HepG2 (cell line): ENCODE measurements around the gene B3GALT6. TPM values are rescaled to one million over a fixed set of nuclear protein-coding genes. Genes with fewer than 3 reads are reported as not detected.
A peak's percentile ranks its signal among the peaks of the same experiment; 100 is the strongest.

Experiments
- ARNT2 ChIP-seq: sonication (generic); formaldehyde crosslinking; IDR thresholded peaks from 2 replicates; pipeline ENCODE4 v1.8.0; 2022; ENCODE audit warnings: mild to moderate bottlenecking, low read depth, missing genetic modification reagents, moderate library complexity
- CREM ChIP-seq, 2 experiments: sonication (generic) in 1 of 2; formaldehyde crosslinking in 1 of 2; IDR thresholded peaks; 2 replicates each; pipeline versions ENCODE4 v1.4.0 to v1.6.1; 2016 to 2020; ENCODE audit warnings: antibody characterized with exemption in 1 of 2, mild to moderate bottlenecking in 1 of 2, missing genetic modification reagents in 1 of 2
- HNRNPLL ChIP-seq: fragments of 200-400 bp; formaldehyde crosslinking; IDR thresholded peaks from 2 replicates; pipeline ENCODE4 v1.6.1; 2017; ENCODE audit warnings: mild to moderate bottlenecking, low read depth, low read length; ENCODE audit not compliant: poor library complexity, severe bottlenecking
- MIER3 ChIP-seq: IDR thresholded peaks from 2 replicates; pipeline ENCODE4 v1.6.1; 2016; ENCODE audit warnings: missing compliant biosample characterization, borderline replicate concordance
- NR0B2 ChIP-seq: sonication (generic); formaldehyde crosslinking; IDR thresholded peaks from 2 replicates; pipeline ENCODE4 v1.4.0; 2020; ENCODE audit warnings: mild to moderate bottlenecking, missing genetic modification reagents
- RARA ChIP-seq: IDR thresholded peaks from 2 replicates; pipeline ENCODE4 v1.6.1; 2016; ENCODE audit warnings: missing genetic modification reagents, missing compliant biosample characterization
- REL ChIP-seq: sonication (generic); formaldehyde crosslinking; conservative IDR thresholded peaks from 2 replicates; pipeline ENCODE4 v1.8.0; 2022; ENCODE audit warnings: mild to moderate bottlenecking, missing genetic modification reagents, moderate library complexity
- RFX3 ChIP-seq: IDR thresholded peaks from 2 replicates; pipeline ENCODE4 v1.6.1; 2016; ENCODE audit warnings: missing biosample characterization, missing genetic modification reagents
- SAFB2 ChIP-seq: sonication (generic); formaldehyde crosslinking; IDR thresholded peaks from 2 replicates; pipeline ENCODE4 v1.5.1; 2020; ENCODE audit warnings: missing genetic modification reagents, low read depth, mild to moderate bottlenecking, borderline replicate concordance
- SATB2 ChIP-seq: sonication (generic); formaldehyde crosslinking; IDR thresholded peaks from 2 replicates; pipeline ENCODE4 v1.5.0; 2020; ENCODE audit warnings: missing genetic modification reagents
- SMAD1 ChIP-seq: sonication (generic); formaldehyde crosslinking; IDR thresholded peaks from 2 replicates; pipeline ENCODE4 v1.4.0; 2020; ENCODE audit warnings: missing genetic modification reagents, low read depth, mild to moderate bottlenecking, borderline replicate concordance
- SNAPC2 ChIP-seq: sonication (generic); formaldehyde crosslinking; IDR thresholded peaks from 2 replicates; pipeline ENCODE4 v1.8.1; 2022; ENCODE audit warnings: mild to moderate bottlenecking, missing genetic modification reagents
- ZBTB43 ChIP-seq: sonication (generic); formaldehyde crosslinking; conservative IDR thresholded peaks from 2 replicates; pipeline ENCODE4 v1.4.0; 2020; ENCODE audit warnings: missing genetic modification reagents
- ZFY ChIP-seq: sonication (generic); formaldehyde crosslinking; IDR thresholded peaks from 2 replicates; pipeline ENCODE4 v1.4.0; 2020; ENCODE audit warnings: missing genetic modification reagents
- ZNF234 ChIP-seq: sonication (generic); formaldehyde crosslinking; conservative IDR thresholded peaks from 2 replicates; pipeline ENCODE4 v1.5.1; 2020; ENCODE audit warnings: mild to moderate bottlenecking, missing genetic modification reagents
- ZNF501 ChIP-seq: sonication (generic); formaldehyde crosslinking; IDR thresholded peaks from 2 replicates; pipeline ENCODE4 v1.5.1; 2020; ENCODE audit warnings: mild to moderate bottlenecking, moderate library complexity, missing genetic modification reagents
- polyA plus RNA-seq, 8 experiments: library from polyadenylated mRNA; depleted of rRNA in 3 of 8; stranded (reverse) in 7 of 8; unstranded in 1 of 8; fragments of >200 nt; fragmentation: Illumina TruSeq in 4 of 8; extraction: Trizol in 4 of 8; gene quantifications; 2 replicates each; pipeline versions ENCODE4 v1.2.1 to v1.2.3, GENCODE V29; 2011 to 2016; ENCODE audit warnings: low read depth in 4 of 8, missing spikeins in 1 of 8, mixed read lengths in 1 of 8; ENCODE audit not compliant: insufficient read depth in 1 of 8
- total RNA-seq, 5 experiments: library from RNA; depleted of rRNA; stranded (reverse); fragments of >200 nt; fragmentation: Illumina TruSeq; extraction: Trizol; gene quantifications; 2 replicates each; pipeline ENCODE4 v1.2.3, GENCODE V29; 2016; ENCODE audit warnings: low read depth in 1 of 5
- TF ChIP-seq, protein P1 (sequence below): sonication (generic); formaldehyde crosslinking; IDR thresholded peaks from 2 replicates; pipeline ENCODE4 v1.4.0; 2020; ENCODE audit warnings: missing genetic modification reagents
- TF ChIP-seq, protein P2 (sequence below): sonication (generic); formaldehyde crosslinking; IDR thresholded peaks from 2 replicates; pipeline ENCODE4 v1.4.0; 2020; ENCODE audit warnings: missing genetic modification reagents; ENCODE audit errors: not compliant biosample characterization
- TF ChIP-seq, protein P3 (sequence below): sonication (generic); formaldehyde crosslinking; conservative IDR thresholded peaks from 2 replicates; pipeline ENCODE4 v1.8.0; 2022; ENCODE audit warnings: mild to moderate bottlenecking, moderate library complexity, missing genetic modification reagents
- TF ChIP-seq, protein P4 (sequence below): sonication (generic); formaldehyde crosslinking; IDR thresholded peaks from 2 replicates; pipeline ENCODE4 v1.4.0; 2020; ENCODE audit warnings: missing genetic modification reagents

Gene B3GALT6
- total and polyA plus RNA-seq, 2 of the 13 experiments (the other 11 are each of a cell fraction or from before 2014, with no cell fraction given): 3.9 to 14.2 TPM

GRCh38 chr1:1236176-1236763 lies 4.2 kb downstream of the B3GALT6 start (continued):
- no peak for TF ChIP-seq HNRNPLL
- no peak for TF ChIP-seq NR0B2 (CRISPR knock-in tag)
- TF ChIP-seq, protein P1, sequence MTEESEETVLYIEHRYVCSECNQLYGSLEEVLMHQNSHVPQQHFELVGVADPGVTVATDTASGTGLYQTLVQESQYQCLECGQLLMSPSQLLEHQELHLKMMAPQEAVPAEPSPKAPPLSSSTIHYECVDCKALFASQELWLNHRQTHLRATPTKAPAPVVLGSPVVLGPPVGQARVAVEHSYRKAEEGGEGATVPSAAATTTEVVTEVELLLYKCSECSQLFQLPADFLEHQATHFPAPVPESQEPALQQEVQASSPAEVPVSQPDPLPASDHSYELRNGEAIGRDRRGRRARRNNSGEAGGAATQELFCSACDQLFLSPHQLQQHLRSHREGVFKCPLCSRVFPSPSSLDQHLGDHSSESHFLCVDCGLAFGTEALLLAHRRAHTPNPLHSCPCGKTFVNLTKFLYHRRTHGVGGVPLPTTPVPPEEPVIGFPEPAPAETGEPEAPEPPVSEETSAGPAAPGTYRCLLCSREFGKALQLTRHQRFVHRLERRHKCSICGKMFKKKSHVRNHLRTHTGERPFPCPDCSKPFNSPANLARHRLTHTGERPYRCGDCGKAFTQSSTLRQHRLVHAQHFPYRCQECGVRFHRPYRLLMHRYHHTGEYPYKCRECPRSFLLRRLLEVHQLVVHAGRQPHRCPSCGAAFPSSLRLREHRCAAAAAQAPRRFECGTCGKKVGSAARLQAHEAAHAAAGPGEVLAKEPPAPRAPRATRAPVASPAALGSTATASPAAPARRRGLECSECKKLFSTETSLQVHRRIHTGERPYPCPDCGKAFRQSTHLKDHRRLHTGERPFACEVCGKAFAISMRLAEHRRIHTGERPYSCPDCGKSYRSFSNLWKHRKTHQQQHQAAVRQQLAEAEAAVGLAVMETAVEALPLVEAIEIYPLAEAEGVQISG: no peak
- TF ChIP-seq SAFB2 (CRISPR knock-in tag): peak; percentile 57; the same call in 1 of the 2 replicates
- TF ChIP-seq RARA (CRISPR knock-in tag): no peak
- no peak for TF ChIP-seq MIER3 (CRISPR knock-in tag)
- no peak for TF ChIP-seq REL (CRISPR knock-in tag)
- TF ChIP-seq ZNF501: 0 out of 2 replicates have a peak, but pooled peaks have one; percentile 23
- TF ChIP-seq SMAD1 (CRISPR knock-in tag): no peak
- TF ChIP-seq, protein P2, sequence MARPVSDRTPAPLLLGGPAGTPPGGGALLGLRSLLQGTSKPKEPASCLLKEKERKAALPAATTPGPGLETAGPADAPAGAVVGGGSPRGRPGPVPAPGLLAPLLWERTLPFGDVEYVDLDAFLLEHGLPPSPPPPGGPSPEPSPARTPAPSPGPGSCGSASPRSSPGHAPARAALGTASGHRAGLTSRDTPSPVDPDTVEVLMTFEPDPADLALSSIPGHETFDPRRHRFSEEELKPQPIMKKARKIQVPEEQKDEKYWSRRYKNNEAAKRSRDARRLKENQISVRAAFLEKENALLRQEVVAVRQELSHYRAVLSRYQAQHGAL (CRISPR knock-in tag): no peak
- TF ChIP-seq, protein P3, sequence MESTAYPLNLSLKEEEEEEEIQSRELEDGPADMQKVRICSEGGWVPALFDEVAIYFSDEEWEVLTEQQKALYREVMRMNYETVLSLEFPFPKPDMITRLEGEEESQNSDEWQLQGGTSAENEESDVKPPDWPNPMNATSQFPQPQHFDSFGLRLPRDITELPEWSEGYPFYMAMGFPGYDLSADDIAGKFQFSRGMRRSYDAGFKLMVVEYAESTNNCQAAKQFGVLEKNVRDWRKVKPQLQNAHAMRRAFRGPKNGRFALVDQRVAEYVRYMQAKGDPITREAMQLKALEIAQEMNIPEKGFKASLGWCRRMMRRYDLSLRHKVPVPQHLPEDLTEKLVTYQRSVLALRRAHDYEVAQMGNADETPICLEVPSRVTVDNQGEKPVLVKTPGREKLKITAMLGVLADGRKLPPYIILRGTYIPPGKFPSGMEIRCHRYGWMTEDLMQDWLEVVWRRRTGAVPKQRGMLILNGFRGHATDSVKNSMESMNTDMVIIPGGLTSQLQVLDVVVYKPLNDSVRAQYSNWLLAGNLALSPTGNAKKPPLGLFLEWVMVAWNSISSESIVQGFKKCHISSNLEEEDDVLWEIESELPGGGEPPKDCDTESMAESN (CRISPR knock-in tag): no peak
- TF ChIP-seq ZNF234: no peak
- TF ChIP-seq SATB2: no peak
- TF ChIP-seq RFX3: no peak
- peak; percentile 19; the same call in 1 of the 2 replicates for TF ChIP-seq ARNT2
- TF ChIP-seq, protein P4, sequence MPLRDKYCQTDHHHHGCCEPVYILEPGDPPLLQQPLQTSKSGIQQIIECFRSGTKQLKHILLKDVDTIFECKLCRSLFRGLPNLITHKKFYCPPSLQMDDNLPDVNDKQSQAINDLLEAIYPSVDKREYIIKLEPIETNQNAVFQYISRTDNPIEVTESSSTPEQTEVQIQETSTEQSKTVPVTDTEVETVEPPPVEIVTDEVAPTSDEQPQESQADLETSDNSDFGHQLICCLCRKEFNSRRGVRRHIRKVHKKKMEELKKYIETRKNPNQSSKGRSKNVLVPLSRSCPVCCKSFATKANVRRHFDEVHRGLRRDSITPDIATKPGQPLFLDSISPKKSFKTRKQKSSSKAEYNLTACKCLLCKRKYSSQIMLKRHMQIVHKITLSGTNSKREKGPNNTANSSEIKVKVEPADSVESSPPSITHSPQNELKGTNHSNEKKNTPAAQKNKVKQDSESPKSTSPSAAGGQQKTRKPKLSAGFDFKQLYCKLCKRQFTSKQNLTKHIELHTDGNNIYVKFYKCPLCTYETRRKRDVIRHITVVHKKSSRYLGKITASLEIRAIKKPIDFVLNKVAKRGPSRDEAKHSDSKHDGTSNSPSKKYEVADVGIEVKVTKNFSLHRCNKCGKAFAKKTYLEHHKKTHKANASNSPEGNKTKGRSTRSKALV (CRISPR knock-in tag): no peak
- peak; percentile 54 for TF ChIP-seq ZFY (CRISPR knock-in tag)
- no peak for TF ChIP-seq CREM (IDR thresholded peaks at IDR 0.05)
- TF ChIP-seq CREM (CRISPR knock-in tag; IDR thresholded peaks at IDR 0.05): no peak
- TF ChIP-seq SNAPC2 (CRISPR knock-in tag): no peak
- TF ChIP-seq ZBTB43: no peak
